ENCODE data around the gene TEX13D. TPM values are rescaled to one million over a fixed set of nuclear protein-coding genes. Genes with fewer than 3 reads are reported as not detected.

Gene TEX13D
- total and polyA plus RNA-seq, 9 of the 15 experiments (the other 6 are each of a cell fraction or from before 2014, with no cell fraction given), result 0.06 TPM; not detected in 8

DNA sequence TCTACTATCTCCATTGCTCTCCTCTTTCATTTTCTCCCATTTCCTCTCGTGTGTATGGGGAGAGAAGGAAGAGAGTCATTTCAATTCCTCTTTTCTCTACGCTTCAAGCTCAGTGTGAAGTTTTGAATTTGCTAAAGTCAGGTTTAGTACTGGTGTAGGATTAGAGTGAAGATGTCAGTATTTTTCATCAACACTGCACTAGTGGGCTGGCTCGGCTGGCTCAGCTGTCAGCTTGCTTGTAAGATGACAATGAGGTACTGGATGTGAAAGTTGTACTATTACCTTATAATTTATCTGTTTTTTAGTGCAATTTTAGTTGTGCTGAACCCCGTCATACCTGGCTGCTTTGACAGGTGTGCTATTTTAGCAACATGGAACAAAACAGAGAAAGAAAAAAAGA, 11.8 kb downstream of the TEX13D start:
- no peaks in the 10 kb centered on the region for H3K9me3 ChIP-seq (replicated peaks; ENCODE audit: control insufficient read depth, insufficient read depth, low read depth, low read length)
- intact Hi-C loops (cut with micrococcal nuclease) (no loop called here), in situ Hi-C loops (cut with MboI) (no loop called here)
- no peak overlapping the region for H3K9ac ChIP-seq (ENCODE audit: insufficient read depth in 1 of 2, low read depth in 2 of 2, low read length in 2 of 2)
- peaks cover 14 to 42% of the 10 kb centered on the region in 2 experiments; a peak in 4 of 5 replicates for H3K4me1 ChIP-seq (replicated peaks in 1 of 2; ENCODE audit: control insufficient read depth in 2 of 2, insufficient read depth in 2 of 2, low read length in 2 of 2)
- WGBS (ENCODE audit: insufficient coverage, low coverage, missing lambda C conversion rate), result 76% methylated on average over 2 of the region's 4 CpGs
- H2AFZ ChIP-seq (ENCODE audit: low read depth, low read length), result peak overlapping the region; percentile 63
- no peak overlapping the region for H3K4me2 ChIP-seq (ENCODE audit: insufficient read depth, low read length)
- TF ChIP-seq ZNF589 (CRISPR knock-in tag; IDR thresholded peaks at IDR 0.05; ENCODE audit: low read depth), result no peak
- TF ChIP-seq BHLHE40 (IDR thresholded peaks at IDR 0.05; ENCODE audit: low read length), result no peak
- no peak for TF ChIP-seq CCAR2 (IDR thresholded peaks at IDR 0.05; ENCODE audit: low read depth, low read length)
- no peak for TF ChIP-seq CTBP1 (IDR thresholded peaks at IDR 0.05; ENCODE audit: borderline replicate concordance)
- no peak for TF ChIP-seq TSC22D4 (tag; IDR thresholded peaks at IDR 0.05)
- no peak for TF ChIP-seq ZNF780A (CRISPR knock-in tag; IDR thresholded peaks at IDR 0.05)
- TF ChIP-seq ZNF140 (CRISPR knock-in tag; IDR thresholded peaks at IDR 0.05), result no peak
- TF ChIP-seq, protein P1, sequence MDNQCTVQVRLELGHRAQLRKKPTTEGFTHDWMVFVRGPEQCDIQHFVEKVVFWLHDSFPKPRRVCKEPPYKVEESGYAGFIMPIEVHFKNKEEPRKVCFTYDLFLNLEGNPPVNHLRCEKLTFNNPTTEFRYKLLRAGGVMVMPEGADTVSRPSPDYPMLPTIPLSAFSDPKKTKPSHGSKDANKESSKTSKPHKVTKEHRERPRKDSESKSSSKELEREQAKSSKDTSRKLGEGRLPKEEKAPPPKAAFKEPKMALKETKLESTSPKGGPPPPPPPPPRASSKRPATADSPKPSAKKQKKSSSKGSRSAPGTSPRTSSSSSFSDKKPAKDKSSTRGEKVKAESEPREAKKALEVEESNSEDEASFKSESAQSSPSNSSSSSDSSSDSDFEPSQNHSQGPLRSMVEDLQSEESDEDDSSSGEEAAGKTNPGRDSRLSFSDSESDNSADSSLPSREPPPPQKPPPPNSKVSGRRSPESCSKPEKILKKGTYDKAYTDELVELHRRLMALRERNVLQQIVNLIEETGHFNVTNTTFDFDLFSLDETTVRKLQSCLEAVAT (IDR thresholded peaks at IDR 0.05), result no peak
- no peak for TF ChIP-seq ZFPM2 (CRISPR knock-in tag; IDR thresholded peaks at IDR 0.05)
- no peak for TF ChIP-seq GATA2 (CRISPR knock-in tag; IDR thresholded peaks at IDR 0.05)
- TF ChIP-seq RFX7 (CRISPR knock-in tag; IDR thresholded peaks at IDR 0.05), result no peak
- TF ChIP-seq, protein P2, sequence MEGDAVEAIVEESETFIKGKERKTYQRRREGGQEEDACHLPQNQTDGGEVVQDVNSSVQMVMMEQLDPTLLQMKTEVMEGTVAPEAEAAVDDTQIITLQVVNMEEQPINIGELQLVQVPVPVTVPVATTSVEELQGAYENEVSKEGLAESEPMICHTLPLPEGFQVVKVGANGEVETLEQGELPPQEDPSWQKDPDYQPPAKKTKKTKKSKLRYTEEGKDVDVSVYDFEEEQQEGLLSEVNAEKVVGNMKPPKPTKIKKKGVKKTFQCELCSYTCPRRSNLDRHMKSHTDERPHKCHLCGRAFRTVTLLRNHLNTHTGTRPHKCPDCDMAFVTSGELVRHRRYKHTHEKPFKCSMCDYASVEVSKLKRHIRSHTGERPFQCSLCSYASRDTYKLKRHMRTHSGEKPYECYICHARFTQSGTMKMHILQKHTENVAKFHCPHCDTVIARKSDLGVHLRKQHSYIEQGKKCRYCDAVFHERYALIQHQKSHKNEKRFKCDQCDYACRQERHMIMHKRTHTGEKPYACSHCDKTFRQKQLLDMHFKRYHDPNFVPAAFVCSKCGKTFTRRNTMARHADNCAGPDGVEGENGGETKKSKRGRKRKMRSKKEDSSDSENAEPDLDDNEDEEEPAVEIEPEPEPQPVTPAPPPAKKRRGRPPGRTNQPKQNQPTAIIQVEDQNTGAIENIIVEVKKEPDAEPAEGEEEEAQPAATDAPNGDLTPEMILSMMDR (IDR thresholded peaks at IDR 0.05 in 2 of 3, conservative IDR thresholded peaks at IDR 0.05 in 1 of 3; ENCODE audit: insufficient read depth in 2 of 3, low read depth in 1 of 3, low read length in 3 of 3), result no peak
- TF ChIP-seq ZNF778 (CRISPR knock-in tag; IDR thresholded peaks at IDR 0.05), result no peak
- H3K4me3 ChIP-seq, result no peak overlapping the region
- CTCF ChIA-PET (ENCODE audit: low intra/inter-chr PET ratio), result no interaction called here
- FAIRE-seq (no peak), DNase-seq (ENCODE audit: extremely low read depth in 1 of 4, low spot score in 3 of 4) (no peak), ATAC-seq (no peak)
- no peaks in the 10 kb centered on the region for H3K36me3 ChIP-seq (ENCODE audit: control insufficient read depth, insufficient read depth, low read length)
- BruUV-seq (replicated peaks), result no TSS peak
- no peaks in the 10 kb centered on the region for H3K27me3 ChIP-seq (ENCODE audit: control insufficient read depth in 2 of 2, insufficient read depth in 2 of 2, low read length in 2 of 2)
- H3K9me1 ChIP-seq (ENCODE audit: control insufficient read depth, insufficient read depth, low read length), result no peaks in the 10 kb centered on the region
- H4K20me1 ChIP-seq (replicated peaks; ENCODE audit: control insufficient read depth, insufficient read depth, low read length), result no peaks in the 10 kb centered on the region
- H3K27ac ChIP-seq (ENCODE audit: extremely low read depth, low read depth, low read length), result no peak overlapping the region
- POLR2A ChIA-PET, result no interaction called here
- no peaks in the 10 kb centered on the region for H3K79me2 ChIP-seq (ENCODE audit: control insufficient read depth, insufficient read depth, low read length)

Measured in K562 (cell line).